HG02763 (cell line): ENCODE measurements around the gene MGMT.

ENCODE experiments used
- ATAC-seq: cut with Tn5 transposase; IDR thresholded peaks from one replicate; pipeline ENCODE4 v1.9.1; 2021; ENCODE audit warnings: mild to moderate bottlenecking, moderate library complexity; ENCODE audit not compliant: unreplicated experiment

Gene MGMT

GRCh38 chr10:129646973-129647372 lies 179.9 kb downstream of the MGMT start:
- no peak for ATAC-seq

- ATAC-seq, result no peak
Measured at GRCh38 chr10:129647590-129647989, 180.5 kb downstream of the MGMT start.

GRCh38 chr10:129648856-129649255 lies 181.8 kb downstream of the MGMT start:
- ATAC-seq, result no peak

- no peak for ATAC-seq
Measured at GRCh38 chr10:129652021-129652420, 185.0 kb downstream of the MGMT start.

GRCh38 chr10:129652521-129653201 lies 185.6 kb downstream of the MGMT start:
- ATAC-seq, result no peak

- ATAC-seq, result no peak
Measured at GRCh38 chr10:129653428-129653827, 186.4 kb downstream of the MGMT start.

- no peak for ATAC-seq
Measured at GRCh38 chr10:129653861-129654260, 186.8 kb downstream of the MGMT start.

- no peak for ATAC-seq
Measured at GRCh38 chr10:129654461-129654860, 187.4 kb downstream of the MGMT start.

GRCh38 chr10:129655007-129655678 lies 188.1 kb downstream of the MGMT start:
- ATAC-seq, result no peak

- no peak for ATAC-seq
Measured at GRCh38 chr10:129655679-129656031, 188.6 kb downstream of the MGMT start.

- ATAC-seq, result no peak
Measured at GRCh38 chr10:129656642-129657041, 189.6 kb downstream of the MGMT start.

- ATAC-seq, result no peak
Measured at GRCh38 chr10:129657297-129658017, 190.4 kb downstream of the MGMT start.

- no peak for ATAC-seq
Measured at GRCh38 chr10:129658376-129659072, 191.5 kb downstream of the MGMT start.

GRCh38 chr10:129659508-129660268 lies 192.6 kb downstream of the MGMT start:
- ATAC-seq, result no peak

- no peak for ATAC-seq
Measured at GRCh38 chr10:129660569-129660968, 193.5 kb downstream of the MGMT start.

GRCh38 chr10:129662426-129662825 lies 195.4 kb downstream of the MGMT start:
- ATAC-seq, result no peak

GRCh38 chr10:129670124-129670523 lies 203.1 kb downstream of the MGMT start:
- ATAC-seq, result no peak

- no peak for ATAC-seq
Measured at GRCh38 chr10:129673292-129673691, 206.3 kb downstream of the MGMT start.

GRCh38 chr10:129675027-129675769 lies 208.2 kb downstream of the MGMT start:
- no peak for ATAC-seq

- no peak for ATAC-seq
Measured at GRCh38 chr10:129676014-129676413, 209.0 kb downstream of the MGMT start.
